ENCODE measurements around the gene TSPAN13.

Gene TSPAN13

GRCh38 chr7:16753102-16753931 lies at the start of gene TSPAN13:
TSS of gene TSPAN13 (plus strand) at chr7:16753755. CDS start at chr7:16753968, 213 bp downstream.
- DNase-seq = peak; percentile 97

- no peak for DNase-seq
Measured at GRCh38 chr7:16708511-16708910, 45.0 kb upstream of the TSPAN13 start.

- DNase-seq = no peak
Measured at GRCh38 chr7:16708980-16709379, 44.6 kb upstream of the TSPAN13 start.

- no peak for DNase-seq
Measured at GRCh38 chr7:16710651-16711050, 42.9 kb upstream of the TSPAN13 start.

GRCh38 chr7:16711730-16712129 lies 41.8 kb upstream of the TSPAN13 start:
- DNase-seq = no peak

GRCh38 chr7:16712916-16713315 lies 40.6 kb upstream of the TSPAN13 start:
- no peak for DNase-seq

- DNase-seq = no peak
Measured at GRCh38 chr7:16715928-16716327, 37.6 kb upstream of the TSPAN13 start.

GRCh38 chr7:16718111-16718656 lies 35.4 kb upstream of the TSPAN13 start:
- DNase-seq = no peak

GRCh38 chr7:16719699-16720098 lies 33.9 kb upstream of the TSPAN13 start:
- no peak for DNase-seq

GRCh38 chr7:16721541-16721940 lies 32.0 kb upstream of the TSPAN13 start:
- DNase-seq = no peak

GRCh38 chr7:16724344-16724743 lies 29.2 kb upstream of the TSPAN13 start:
- DNase-seq = no peak

GRCh38 chr7:16726189-16726588 lies 27.4 kb upstream of the TSPAN13 start:
- DNase-seq = no peak

GRCh38 chr7:16727736-16728135 lies 25.8 kb upstream of the TSPAN13 start:
- DNase-seq = no peak

GRCh38 chr7:16728811-16729210 lies 24.7 kb upstream of the TSPAN13 start:
- DNase-seq = no peak

GRCh38 chr7:16729541-16729940 lies 24.0 kb upstream of the TSPAN13 start:
- DNase-seq = no peak

GRCh38 chr7:16730937-16731336 lies 22.6 kb upstream of the TSPAN13 start:
- no peak for DNase-seq

- DNase-seq = no peak
Measured at GRCh38 chr7:16732828-16733227, 20.7 kb upstream of the TSPAN13 start.

GRCh38 chr7:16734148-16734726 lies 19.3 kb upstream of the TSPAN13 start:
- no peak for DNase-seq

- no peak for DNase-seq
Measured at GRCh38 chr7:16735020-16735419, 18.5 kb upstream of the TSPAN13 start.

GRCh38 chr7:16738011-16738688 lies 15.4 kb upstream of the TSPAN13 start:
- no peak for DNase-seq

GRCh38 chr7:16739863-16740622 lies 13.5 kb upstream of the TSPAN13 start:
- no peak for DNase-seq

- DNase-seq = no peak
Measured at GRCh38 chr7:16740623-16740953, 13.0 kb upstream of the TSPAN13 start.

GRCh38 chr7:16740996-16741395 lies 12.6 kb upstream of the TSPAN13 start:
- no peak for DNase-seq
